AG04450 (cell line): ENCODE data around the gene SF3A2. TPM values are rescaled to one million over a fixed set of nuclear protein-coding genes. Genes with fewer than 3 reads are reported as not detected.
A peak's percentile ranks its signal among the peaks of the same experiment; 100 is the strongest.

ENCODE experiments used
- CTCF ChIA-PET: fragments of 300-600, 350-600 bp; formaldehyde crosslinking; extraction: SDS; loops from one replicate; lab custom pipeline; 2022; ENCODE audit warnings: antibody characterized with exemption, inconsistent platforms; lab: Charles Lee
- POLR2A ChIA-PET: fragments of 350-600 bp; formaldehyde crosslinking; extraction: SDS; loops from one replicate; lab custom pipeline; 2021; ENCODE audit warnings: antibody characterized with exemption, inconsistent platforms; lab: Yijun Ruan, JAX
- DNase-seq: peaks from one replicate; pipeline ENCODE4 v3.0.0-alpha.2; 2011; ENCODE audit warnings: low read depth, low spot score
- H3K27ac ChIP-seq: one replicate; pipeline ENCODE4 v1.5.1; 2012; ENCODE audit warnings: low read depth, low read length, control low read depth
- H3K27me3 ChIP-seq: one replicate; pipeline ENCODE4 v1.6.0; 2012; ENCODE audit warnings: low read length; ENCODE audit not compliant: control insufficient read depth, insufficient read depth
- H3K4me3 ChIP-seq: 2 replicates; pipeline ENCODE4 v1.5.1; 2011; ENCODE audit warnings: mild to moderate bottlenecking, low read depth, low read length, control low read depth
- H3K9me3 ChIP-seq: 2 replicates; pipeline ENCODE4 v1.5.1; 2012; ENCODE audit warnings: low read length; ENCODE audit not compliant: control insufficient read depth, insufficient read depth
- polyA plus RNA-seq: library from polyadenylated mRNA; depleted of rRNA; stranded (reverse); fragments of >200 nt; gene quantifications from 2 replicates; pipeline ENCODE4 v1.2.3, GENCODE V29; 2011
- TF ChIP-seq, protein P1 (sequence below): IDR thresholded peaks from 2 replicates; pipeline ENCODE4 v1.5.1; 2011; ENCODE audit warnings: low read depth, low read length, control low read depth, inconsistent platforms

SF3A2 gene
- polyA plus RNA-seq, 1 experiment: 7.0 TPM

DNA sequence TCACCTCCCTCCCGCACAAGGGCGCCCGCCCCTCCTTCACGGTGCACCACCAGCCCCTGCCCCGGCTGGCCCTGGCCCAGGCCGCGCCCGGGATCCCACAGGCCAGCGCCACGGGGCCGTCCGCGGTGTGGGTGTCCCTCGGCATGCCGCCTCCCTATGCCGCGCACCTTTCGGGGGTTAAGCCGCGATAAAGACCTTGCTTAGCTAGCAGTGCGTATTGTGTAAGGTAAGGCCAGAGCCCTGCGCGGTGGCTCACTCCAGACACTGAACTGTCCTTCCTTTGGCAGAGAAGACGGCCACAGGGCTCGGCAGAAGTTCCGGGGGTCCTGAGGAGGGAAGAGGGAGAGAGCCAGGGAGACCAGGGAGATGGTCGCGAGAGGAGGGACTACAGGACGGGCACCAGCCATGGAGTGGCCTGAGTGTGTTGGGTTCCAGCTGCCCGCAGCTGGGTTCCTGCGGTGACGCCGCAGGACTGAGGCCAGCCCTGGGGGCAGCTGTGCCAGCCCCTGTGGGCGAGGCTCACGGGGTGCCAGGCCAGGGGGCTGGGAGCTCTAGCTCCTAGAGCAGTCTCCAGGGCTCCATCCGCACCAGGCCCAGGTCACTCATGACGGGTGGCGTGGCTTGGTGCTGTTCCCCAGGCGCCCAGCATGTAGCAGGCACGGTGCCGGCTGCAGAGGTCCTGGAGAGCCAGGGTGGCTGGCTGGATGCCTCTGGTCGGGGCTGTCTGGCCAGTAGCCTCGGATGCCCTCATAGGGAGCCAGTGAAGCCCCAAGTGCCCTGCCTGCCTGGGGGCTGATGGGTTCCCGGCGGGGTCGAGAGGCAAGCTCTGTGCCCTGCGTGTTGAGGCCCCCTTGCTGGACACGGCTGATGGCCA lies 8.2 kb upstream of the SF3A2 start:
- DNase-seq: no peak
- ChIA-PET POLR2A (interaction anchor here (1.6 kb wide), 1 partner anchor 73 kb away, joined by 3 read pairs; no protein-coding TSS in a partner anchor), CTCF (no interaction called here)
- H3K9me3 ChIP-seq: no peaks in the 10 kb centered on the region; the same call in 1 of the 2 replicates
- TF ChIP-seq, protein P1, sequence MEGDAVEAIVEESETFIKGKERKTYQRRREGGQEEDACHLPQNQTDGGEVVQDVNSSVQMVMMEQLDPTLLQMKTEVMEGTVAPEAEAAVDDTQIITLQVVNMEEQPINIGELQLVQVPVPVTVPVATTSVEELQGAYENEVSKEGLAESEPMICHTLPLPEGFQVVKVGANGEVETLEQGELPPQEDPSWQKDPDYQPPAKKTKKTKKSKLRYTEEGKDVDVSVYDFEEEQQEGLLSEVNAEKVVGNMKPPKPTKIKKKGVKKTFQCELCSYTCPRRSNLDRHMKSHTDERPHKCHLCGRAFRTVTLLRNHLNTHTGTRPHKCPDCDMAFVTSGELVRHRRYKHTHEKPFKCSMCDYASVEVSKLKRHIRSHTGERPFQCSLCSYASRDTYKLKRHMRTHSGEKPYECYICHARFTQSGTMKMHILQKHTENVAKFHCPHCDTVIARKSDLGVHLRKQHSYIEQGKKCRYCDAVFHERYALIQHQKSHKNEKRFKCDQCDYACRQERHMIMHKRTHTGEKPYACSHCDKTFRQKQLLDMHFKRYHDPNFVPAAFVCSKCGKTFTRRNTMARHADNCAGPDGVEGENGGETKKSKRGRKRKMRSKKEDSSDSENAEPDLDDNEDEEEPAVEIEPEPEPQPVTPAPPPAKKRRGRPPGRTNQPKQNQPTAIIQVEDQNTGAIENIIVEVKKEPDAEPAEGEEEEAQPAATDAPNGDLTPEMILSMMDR: no peak
- no peak overlapping the region for H3K4me3 ChIP-seq
- H3K27me3 ChIP-seq: no peaks in the 10 kb centered on the region
- H3K27ac ChIP-seq: no peak overlapping the region

DNA sequence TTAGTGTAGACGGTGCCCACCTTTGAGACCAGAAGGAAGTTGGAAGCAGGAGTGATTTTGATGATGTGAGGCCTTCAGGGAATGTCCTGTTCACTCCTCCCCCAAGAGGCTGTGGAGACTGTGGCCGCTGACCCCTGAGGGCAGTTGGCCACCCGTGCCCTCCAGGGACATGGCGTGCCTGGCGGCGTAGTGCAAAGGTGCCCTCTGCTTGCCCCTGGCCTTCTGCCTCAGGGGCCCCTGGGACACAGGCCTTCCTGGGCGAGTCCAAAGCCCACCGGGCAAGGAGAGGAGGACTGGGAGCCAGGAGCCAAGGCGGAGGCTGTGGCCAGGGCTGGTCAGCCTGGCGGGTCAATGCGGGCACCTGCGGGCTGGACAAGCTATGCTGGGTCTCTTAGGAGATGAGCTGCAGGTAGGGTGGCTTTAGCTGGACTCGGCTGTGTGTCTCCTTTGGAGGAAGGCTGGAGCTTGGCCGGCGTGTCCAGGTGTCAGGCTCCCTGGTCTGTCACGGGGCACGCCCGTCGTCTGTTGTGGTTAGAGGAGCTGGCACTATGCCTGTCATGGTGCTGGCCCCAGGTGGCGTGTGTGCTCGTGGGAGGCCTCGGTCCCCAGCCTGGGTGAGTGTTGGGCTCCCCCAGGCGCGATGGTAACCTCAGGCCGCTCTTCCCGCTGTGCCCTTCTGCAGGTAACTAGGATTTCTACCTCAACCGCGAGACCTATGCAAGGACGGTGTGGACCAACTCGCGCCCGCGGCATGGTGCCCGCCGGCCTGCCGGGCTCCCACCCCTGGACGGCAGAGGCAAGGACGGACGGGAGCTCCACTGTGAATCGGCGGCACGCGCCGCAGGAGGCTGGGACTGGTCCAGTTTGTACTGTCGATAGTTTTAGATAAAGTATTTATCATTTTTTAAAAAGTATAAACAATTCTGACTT lies 7.3 kb upstream of the SF3A2 start:
- Histone ChIP-seq H3K27me3 (no peaks in the 10 kb centered on the region), H3K9me3 (no peaks in the 10 kb centered on the region; the same call in 1 of the 2 replicates), H3K4me3 (no peak overlapping the region), H3K27ac (no peak overlapping the region)
- TF ChIP-seq, protein P1: no peak
- CTCF ChIA-PET: interaction anchor here (0.5 kb wide), 1 partner anchor 301 kb away, joined by 5 read pairs; no protein-coding TSS in a partner anchor
- POLR2A ChIA-PET: interaction anchor here (1.0 to 1.6 kb wide), 3 partner anchors 62 to 74 kb away, joined by 3 read pairs; no protein-coding TSS in a partner anchor
- no peak for DNase-seq

DNA sequence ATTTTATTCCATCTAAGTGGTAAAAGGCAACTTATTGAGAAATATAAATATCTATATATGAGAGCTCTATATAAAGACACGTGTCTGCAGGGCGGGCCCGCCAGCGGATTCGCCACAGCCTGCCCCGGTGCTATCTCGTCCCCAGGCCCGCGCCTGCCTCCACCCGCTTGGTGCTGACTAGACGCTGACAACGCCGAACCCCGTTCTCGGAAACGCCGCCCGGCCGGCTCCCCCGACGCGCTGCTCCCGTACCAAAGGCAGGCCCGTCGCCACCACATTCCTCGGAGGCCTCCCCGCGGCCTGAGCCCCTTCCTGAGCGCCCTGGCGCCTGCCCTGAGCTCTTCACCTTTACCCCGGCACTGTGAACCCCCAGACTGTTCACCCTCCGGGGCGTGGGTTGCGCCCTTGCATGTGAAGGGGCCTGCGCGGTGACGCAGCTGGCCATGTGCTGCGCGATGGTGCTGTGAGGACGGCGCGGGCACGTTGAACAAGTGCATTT lies 6.5 kb upstream of the SF3A2 start:
- ChIA-PET CTCF (interaction anchor here (0.5 kb wide), 1 partner anchor 302 kb away, joined by 5 read pairs; no protein-coding TSS in a partner anchor), POLR2A (interaction anchor here (0.5 to 1.6 kb wide), 4 partner anchors 63 to 82 kb away, joined by 3 to 5 read pairs (median 3); no protein-coding TSS in a partner anchor)
- no peak overlapping the region for H3K4me3 ChIP-seq
- no peak overlapping the region for H3K27ac ChIP-seq
- H3K27me3 ChIP-seq: no peaks in the 10 kb centered on the region
- DNase-seq: no peak
- TF ChIP-seq, protein P1: no peak
- H3K9me3 ChIP-seq: no peaks in the 10 kb centered on the region; the same call in 1 of the 2 replicates

DNA sequence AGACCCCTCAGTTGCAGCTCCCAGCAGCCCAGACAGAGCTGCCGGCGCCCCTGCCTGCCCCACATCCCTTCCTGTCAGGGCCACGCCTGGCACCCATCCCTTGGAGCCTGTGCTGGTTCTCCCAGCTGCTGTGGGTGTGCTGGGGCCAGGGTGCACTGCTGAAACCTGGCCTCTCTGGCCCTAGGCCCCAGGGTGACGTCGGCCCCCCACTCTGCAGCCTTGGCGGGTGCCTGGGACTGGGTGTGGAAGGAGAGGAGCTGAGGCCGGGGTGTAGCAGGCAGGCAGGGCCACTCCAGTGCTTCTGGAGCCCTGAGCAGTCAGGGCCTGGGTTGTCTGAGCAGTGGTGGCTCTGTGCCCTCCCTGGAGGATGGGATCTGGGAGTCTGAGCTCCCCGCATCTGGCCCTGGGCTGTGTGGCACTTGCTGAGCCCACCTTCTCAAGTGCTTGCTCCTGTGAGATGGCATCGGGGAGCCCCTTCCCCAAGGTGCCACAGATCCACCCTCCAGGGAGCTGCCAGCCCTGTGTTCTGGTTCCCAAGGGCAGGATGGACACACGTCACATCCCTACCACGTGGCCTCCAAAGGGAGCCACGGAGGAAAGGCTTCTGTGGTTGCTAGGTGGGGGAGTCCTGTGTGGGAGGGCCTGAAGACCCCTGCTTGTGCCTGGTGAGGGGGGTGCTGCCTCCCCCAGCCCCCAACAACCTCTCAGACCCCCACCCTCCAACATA lies 5.7 kb upstream of the SF3A2 start:
- no peak overlapping the region for H3K4me3 ChIP-seq
- ChIA-PET CTCF (interaction anchor here (0.9 kb wide), 1 partner anchor 211 kb away, joined by 7 read pairs; no protein-coding TSS in a partner anchor), POLR2A (interaction anchor here (0.7 to 0.9 kb wide), 2 partner anchors 49 to 87 kb away, joined by 4 read pairs; no protein-coding TSS in a partner anchor)
- no peaks in the 10 kb centered on the region; the same call in 1 of the 2 replicates for H3K9me3 ChIP-seq
- no peak for DNase-seq
- peak overlapping the region; percentile 21 for H3K27ac ChIP-seq
- no peaks in the 10 kb centered on the region for H3K27me3 ChIP-seq
- TF ChIP-seq, protein P1: no peak
